ENCODE results near the gene CLDN16.

CLDN16 gene

DNA sequence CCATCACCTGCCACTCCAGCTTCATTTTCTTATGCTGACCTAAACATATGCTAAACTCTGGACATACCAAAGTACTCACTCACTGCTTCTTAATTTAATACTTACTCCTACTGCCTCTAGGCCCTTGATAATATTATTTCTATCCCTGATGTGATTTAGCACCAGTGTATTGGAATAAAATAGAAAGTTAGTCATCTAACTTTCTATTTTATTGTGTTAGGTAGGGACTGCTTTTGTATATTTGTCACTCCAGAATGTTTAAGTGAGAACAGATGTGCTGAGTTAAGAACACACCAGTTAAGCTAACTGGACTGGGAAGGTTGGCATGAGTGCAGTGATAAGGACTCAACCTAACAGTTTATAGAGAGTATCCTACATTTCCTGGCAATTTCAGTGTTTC is 6.5 kb upstream of the CLDN16 start:
- no peak for DNase-seq

DNA sequence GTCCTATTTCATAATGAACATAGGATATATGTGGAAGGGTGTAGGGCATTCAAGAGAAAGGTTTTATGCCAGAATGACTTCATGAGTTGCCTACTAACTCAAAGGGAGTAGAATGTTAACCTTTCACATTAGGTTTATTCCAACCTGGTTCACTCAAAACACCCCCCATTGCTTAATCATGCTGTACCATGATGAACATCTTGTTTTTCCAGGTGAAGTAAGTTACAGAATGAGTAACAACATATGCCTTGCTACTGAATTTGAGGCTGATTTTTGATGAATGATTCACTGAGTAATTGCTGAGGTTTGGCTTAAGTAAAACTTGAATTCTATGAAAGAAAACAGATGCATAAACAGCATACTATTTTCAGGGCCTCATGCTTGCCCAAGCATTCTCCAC is 5.9 kb upstream of the CLDN16 start:
- DNase-seq = no peak

- peak; percentile 12 to 75 (median 37) for DNase-seq
These were observed 3.6 kb upstream of the CLDN16 start for GRCh38 chr3:190384309-190384756.

GRCh38 chr3:190385731-190386688 is 2.0 kb upstream of the CLDN16 start:
- DNase-seq = no peak

- DNase-seq = no peak
These were observed 740 bp downstream of the CLDN16 start for GRCh38 chr3:190388703-190389102.

DNA sequence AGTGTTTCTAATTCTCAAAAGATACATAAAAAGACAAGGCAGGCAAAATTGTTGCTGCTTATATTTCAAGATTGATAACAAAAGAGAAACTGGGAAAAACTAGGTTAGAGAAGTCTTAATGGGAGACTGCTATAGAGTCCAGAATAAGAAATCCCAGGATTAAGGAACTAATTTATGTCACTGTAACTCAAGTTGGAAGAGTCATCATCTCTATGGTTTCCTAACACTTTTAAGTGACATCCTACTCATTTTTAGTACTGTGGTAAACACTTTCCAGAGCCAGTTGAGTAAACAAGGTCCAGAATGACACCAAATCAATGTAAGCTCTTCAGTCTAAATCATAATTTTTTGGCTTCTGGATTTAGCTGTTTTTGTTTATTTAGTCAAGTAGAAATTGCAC is 8.0 kb downstream of the CLDN16 start:
- DNase-seq = no peak

- DNase-seq = no peak
These were observed 9.9 kb downstream of the CLDN16 start for GRCh38 chr3:190397889-190398288.

- DNase-seq = no peak
These were observed 11.7 kb downstream of the CLDN16 start for GRCh38 chr3:190399677-190400076.

- no peak for DNase-seq
These were observed 14.0 kb downstream of the CLDN16 start for GRCh38 chr3:190401963-190402362.

- DNase-seq = no peak
These were observed 16.8 kb downstream of the CLDN16 start for GRCh38 chr3:190404715-190405114.

GRCh38 chr3:190414297-190414696 is 26.3 kb downstream of the CLDN16 start:
- no peak for DNase-seq

GRCh38 chr3:190424108-190424477 is 36.1 kb downstream of the CLDN16 start:
- no peak for DNase-seq

GRCh38 chr3:190424478-190425439 is 36.8 kb downstream of the CLDN16 start:
- DNase-seq = peak; percentile 39 to 86 (median 57)

GRCh38 chr3:190425833-190426232 is 37.9 kb downstream of the CLDN16 start:
- DNase-seq = no peak

GRCh38 chr3:190426806-190427507 is 39.0 kb downstream of the CLDN16 start:
- no peak for DNase-seq

DNA sequence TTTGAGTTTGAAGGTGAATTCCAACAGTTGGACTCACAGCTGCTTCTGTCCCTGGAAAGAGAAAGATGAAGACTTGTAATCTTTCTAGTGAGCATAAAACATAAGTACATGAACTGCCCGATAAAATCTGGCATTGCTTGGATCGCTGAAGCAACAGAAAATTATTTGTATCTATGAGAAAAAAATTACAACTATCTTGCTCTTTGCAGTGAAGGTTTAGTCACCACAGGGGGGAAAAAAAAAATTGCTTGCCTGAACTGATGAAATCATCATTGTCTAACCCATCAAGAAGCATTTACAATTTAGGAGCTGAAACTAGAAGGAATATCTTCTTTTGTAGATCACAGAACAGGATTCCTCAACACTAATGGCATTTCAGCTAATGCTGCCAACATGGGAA is 41.7 kb downstream of the CLDN16 start:
- DNase-seq = no peak

GRCh38 chr3:190430906-190431305 is 42.9 kb downstream of the CLDN16 start:
- no peak for DNase-seq

GRCh38 chr3:190432216-190432615 is 44.3 kb downstream of the CLDN16 start:
- DNase-seq = no peak

GRCh38 chr3:190433626-190434025 is 45.7 kb downstream of the CLDN16 start:
- DNase-seq = no peak

DNA sequence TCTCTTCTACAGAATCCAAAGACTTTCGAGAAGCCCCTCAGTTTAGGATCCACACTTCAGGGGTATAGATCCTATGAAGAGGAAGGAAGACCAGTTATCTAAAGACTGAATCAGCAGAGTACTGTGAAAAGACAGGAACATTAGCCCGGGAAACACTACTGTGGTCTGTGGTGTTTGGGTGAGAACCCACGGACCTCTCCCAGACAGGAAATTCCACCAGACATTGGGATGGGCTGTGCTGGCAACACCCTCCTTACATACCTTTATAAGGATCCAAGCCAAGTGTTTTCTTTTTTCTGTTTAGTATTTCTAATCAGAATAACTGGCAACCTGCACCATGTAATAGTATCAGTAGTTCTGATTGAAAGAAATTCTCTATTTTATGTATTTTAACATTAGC is 47.7 kb downstream of the CLDN16 start:
- DNase-seq = no peak

GRCh38 chr3:190436331-190436730 is 48.4 kb downstream of the CLDN16 start:
- no peak for DNase-seq

DNA sequence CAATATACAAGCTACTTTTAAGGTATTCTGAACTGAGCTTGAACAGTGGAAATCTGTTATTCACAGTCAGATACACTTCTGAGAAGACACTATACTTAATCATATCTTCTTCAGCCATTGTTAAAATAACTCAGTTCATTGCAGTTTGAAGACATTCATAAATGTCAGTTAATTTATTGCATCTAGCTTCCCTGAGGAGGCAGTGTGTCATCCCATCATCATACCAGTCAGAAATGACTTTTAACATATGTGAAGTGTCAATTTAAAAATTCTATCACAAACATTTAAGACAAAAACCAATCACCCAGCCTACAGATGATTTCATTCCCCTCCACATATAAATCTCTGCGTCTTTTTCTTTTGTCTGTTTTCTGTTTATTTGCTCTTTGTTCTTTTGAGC is 54.3 kb downstream of the CLDN16 start:
- DNase-seq = no peak

GRCh38 chr3:190443257-190443656 is 55.3 kb downstream of the CLDN16 start:
- DNase-seq = no peak
